Large intestine (tissue), 3 donors: ENCODE measurements around the gene MSI2. TPM values are rescaled to one million over a fixed set of nuclear protein-coding genes. Genes with fewer than 3 reads are reported as not detected.

ENCODE experiments used
- DNase-seq, 2 donors: peaks; one replicate each; pipeline versions ENCODE4 v3.0.0 to v3.0.0-alpha.2; 2013
- H3K27ac ChIP-seq: one replicate; pipeline ENCODE4 v1.5.1; 2013; ENCODE audit warnings: low read length
- H3K27me3 ChIP-seq: 2 replicates; pipeline ENCODE4 v1.6.1; 2013; ENCODE audit warnings: low read length; ENCODE audit not compliant: control insufficient read depth, insufficient read depth
- H3K36me3 ChIP-seq: 2 replicates; pipeline ENCODE4 v1.6.1; 2013; ENCODE audit warnings: low read length; ENCODE audit not compliant: control insufficient read depth, insufficient read depth
- H3K4me1 ChIP-seq: one replicate; pipeline ENCODE4 v1.6.1; 2013; ENCODE audit warnings: low read length; ENCODE audit not compliant: control insufficient read depth, insufficient read depth
- H3K4me3 ChIP-seq: one replicate; pipeline ENCODE4 v1.5.1; 2013; ENCODE audit warnings: low read length
- H3K9me3 ChIP-seq: one replicate; pipeline ENCODE4 v1.6.1; 2013; ENCODE audit warnings: mild to moderate bottlenecking, low read depth, low read length, moderate library complexity; ENCODE audit not compliant: control insufficient read depth
- WGBS: methylation state at CpG from one replicate; pipeline ENCODE4 v1.1.5; 2013; ENCODE audit warnings: low lambda C conversion rate; ENCODE audit not compliant: insufficient coverage; 5-methylcytosine and 5-hydroxymethylcytosine counted together
- polyA plus RNA-seq: library from polyadenylated mRNA; unstranded; fragments of 120-200 nt; gene quantifications from one replicate; pipeline ENCODE4 v1.2.1, GENCODE V29; 2013

The MSI2 gene
- polyA plus RNA-seq, 1 donor: 46.1 TPM

- no peaks in the 10 kb centered on the region for H3K27me3 ChIP-seq
- H3K36me3 ChIP-seq: peaks cover 2% of the 10 kb centered on the region
- H3K4me3 ChIP-seq: no peak overlapping the region
- no peaks in the 10 kb centered on the region for H3K9me3 ChIP-seq
- no CpG with 5 or more reads among the region's 2 CpGs for WGBS
- DNase-seq: no peak
- peak overlapping the region; percentile 5 for H3K27ac ChIP-seq
- H3K4me1 ChIP-seq: peaks cover 26% of the 10 kb centered on the region
Measured at GRCh38 chr17:57312242-57312641, 55.9 kb downstream of the MSI2 start.

- Histone ChIP-seq H3K27me3 (no peaks in the 10 kb centered on the region), H3K27ac (no peak overlapping the region), H3K4me3 (no peak overlapping the region), H3K9me3 (no peaks in the 10 kb centered on the region), H3K36me3 (peaks cover 4% of the 10 kb centered on the region), H3K4me1 (peaks cover 26% of the 10 kb centered on the region)
- DNase-seq: no peak
- no CpG with 5 or more reads among the region's 12 CpGs for WGBS
Measured at GRCh38 chr17:57313097-57313835, 56.9 kb downstream of the MSI2 start.

- no peak for DNase-seq
- peaks cover 10% of the 10 kb centered on the region for H3K4me1 ChIP-seq
- no peaks in the 10 kb centered on the region for H3K9me3 ChIP-seq
- no peaks in the 10 kb centered on the region for H3K27me3 ChIP-seq
- H3K36me3 ChIP-seq: peaks cover 9% of the 10 kb centered on the region
- no peak overlapping the region for H3K27ac ChIP-seq
- H3K4me3 ChIP-seq: no peak overlapping the region
- WGBS: no CpG with 5 or more reads among the region's 16 CpGs
Measured at GRCh38 chr17:57315061-57316015, 59.0 kb downstream of the MSI2 start.

- peaks cover 13% of the 10 kb centered on the region for H3K36me3 ChIP-seq
- no peak for DNase-seq
- H3K27me3 ChIP-seq: no peaks in the 10 kb centered on the region
- no peaks in the 10 kb centered on the region for H3K9me3 ChIP-seq
- WGBS: no CpG with 5 or more reads among the region's 5 CpGs
- no peak overlapping the region for H3K27ac ChIP-seq
- H3K4me3 ChIP-seq: no peak overlapping the region
- H3K4me1 ChIP-seq: peaks cover 10% of the 10 kb centered on the region
Measured at GRCh38 chr17:57316361-57316760, 60.0 kb downstream of the MSI2 start.

GRCh38 chr17:57317079-57317478 is 60.8 kb downstream of the MSI2 start:
- H3K36me3 ChIP-seq: peaks cover 14% of the 10 kb centered on the region
- no peaks in the 10 kb centered on the region for H3K27me3 ChIP-seq
- H3K4me3 ChIP-seq: no peak overlapping the region
- no peak overlapping the region for H3K27ac ChIP-seq
- 100% methylated on average over 1 of the region's 3 CpGs for WGBS
- DNase-seq: no peak
- no peaks in the 10 kb centered on the region for H3K9me3 ChIP-seq
- peaks cover 6% of the 10 kb centered on the region for H3K4me1 ChIP-seq

GRCh38 chr17:57318913-57319312 is 62.6 kb downstream of the MSI2 start:
- no peaks in the 10 kb centered on the region for H3K9me3 ChIP-seq
- peaks cover 21% of the 10 kb centered on the region for H3K36me3 ChIP-seq
- no peak overlapping the region for H3K27ac ChIP-seq
- H3K4me1 ChIP-seq: no peaks in the 10 kb centered on the region
- no peak overlapping the region for H3K4me3 ChIP-seq
- WGBS: no CpG with 5 or more reads among the region's 6 CpGs
- DNase-seq: no peak
- no peaks in the 10 kb centered on the region for H3K27me3 ChIP-seq

- H3K9me3 ChIP-seq: no peaks in the 10 kb centered on the region
- no peak overlapping the region for H3K4me3 ChIP-seq
- peaks cover 27% of the 10 kb centered on the region for H3K36me3 ChIP-seq
- WGBS: 67% methylated on average over 1 of the region's 9 CpGs
- no peak overlapping the region for H3K27ac ChIP-seq
- DNase-seq: no peak
- no peaks in the 10 kb centered on the region for H3K4me1 ChIP-seq
- H3K27me3 ChIP-seq: no peaks in the 10 kb centered on the region
Measured at GRCh38 chr17:57319806-57320205, 63.5 kb downstream of the MSI2 start.

GRCh38 chr17:57323391-57323790 is 67.1 kb downstream of the MSI2 start:
- Histone ChIP-seq H3K9me3 (no peaks in the 10 kb centered on the region), H3K27me3 (no peaks in the 10 kb centered on the region), H3K27ac (no peak overlapping the region), H3K4me1 (peaks cover 19% of the 10 kb centered on the region), H3K4me3 (no peak overlapping the region), H3K36me3 (peaks cover 26% of the 10 kb centered on the region)
- WGBS: no CpG with 5 or more reads among the region's 10 CpGs
- DNase-seq: no peak

- no peak overlapping the region for H3K27ac ChIP-seq
- WGBS: no CpG with 5 or more reads among the region's 13 CpGs
Measured at GRCh38 chr17:57324060-57324459, 67.7 kb downstream of the MSI2 start.

GRCh38 chr17:57324631-57325030 is 68.3 kb downstream of the MSI2 start:
- peak; percentile 43 to 62 for DNase-seq

More at GRCh38 chr17:57324060-57324459, 67.7 kb downstream of the MSI2 start:
- no peak for DNase-seq
- H3K27me3 ChIP-seq: no peaks in the 10 kb centered on the region
- no peak overlapping the region for H3K4me3 ChIP-seq
- peaks cover 22% of the 10 kb centered on the region for H3K36me3 ChIP-seq
- H3K9me3 ChIP-seq: no peaks in the 10 kb centered on the region
- H3K4me1 ChIP-seq: peaks cover 19% of the 10 kb centered on the region

More at GRCh38 chr17:57324631-57325030, 68.3 kb downstream of the MSI2 start:
- Histone ChIP-seq H3K9me3 (no peaks in the 10 kb centered on the region), H3K27me3 (no peaks in the 10 kb centered on the region), H3K36me3 (peaks cover 19% of the 10 kb centered on the region), H3K27ac (peak overlapping the region; percentile 3), H3K4me3 (no peak overlapping the region), H3K4me1 (peaks cover 19% of the 10 kb centered on the region)
